Left renal cortex interstitium (tissue), 4 donors: Measurements from ENCODE around the gene LRP2. TPM values are rescaled to one million over a fixed set of nuclear protein-coding genes. Genes with fewer than 3 reads are reported as not detected.
"Not testable (repeated sequence)": the region's sequence is repeated elsewhere in the genome, so short reads cannot be mapped to it uniquely, and the experiment has no call there.

Experiments used
- DNase-seq, 4 donors: peaks; one replicate each; pipeline ENCODE4 v3.0.0-alpha.2; 2013; ENCODE audit warnings: low read depth in 4 of 4, low spot score in 2 of 4, missing footprints in 1 of 4
- polyA plus RNA-seq, 4 donors: library from polyadenylated mRNA; unstranded; fragments of 120-200 nt; gene quantifications; one replicate each; pipeline ENCODE4 v1.2.1, GENCODE V29; 2013; ENCODE audit not compliant: insufficient read length in 4 of 4

The LRP2 gene
- polyA plus RNA-seq, 4 donors, result 90.5 to 211 (median 153) TPM

DNA sequence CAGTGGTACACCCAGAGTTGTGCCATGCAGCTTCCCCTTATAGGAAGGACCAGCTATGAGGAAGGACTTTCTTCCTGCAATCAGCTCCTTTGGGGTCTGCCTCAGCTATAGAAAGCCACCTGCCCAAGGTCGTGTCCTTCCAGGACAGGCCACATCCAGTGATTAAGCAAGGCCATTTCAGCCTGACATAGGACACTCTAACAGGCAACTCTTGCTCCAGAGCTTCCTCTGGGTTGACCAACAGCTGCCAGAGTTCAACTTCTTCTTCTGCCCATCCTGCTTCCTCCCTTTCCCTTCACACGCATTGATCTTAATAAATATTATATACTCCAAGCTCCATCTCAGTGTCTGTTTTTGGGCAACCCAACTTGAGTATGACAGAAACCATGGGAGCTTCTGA, 12.8 kb downstream of the LRP2 start:
- DNase-seq, result no peak

DNA sequence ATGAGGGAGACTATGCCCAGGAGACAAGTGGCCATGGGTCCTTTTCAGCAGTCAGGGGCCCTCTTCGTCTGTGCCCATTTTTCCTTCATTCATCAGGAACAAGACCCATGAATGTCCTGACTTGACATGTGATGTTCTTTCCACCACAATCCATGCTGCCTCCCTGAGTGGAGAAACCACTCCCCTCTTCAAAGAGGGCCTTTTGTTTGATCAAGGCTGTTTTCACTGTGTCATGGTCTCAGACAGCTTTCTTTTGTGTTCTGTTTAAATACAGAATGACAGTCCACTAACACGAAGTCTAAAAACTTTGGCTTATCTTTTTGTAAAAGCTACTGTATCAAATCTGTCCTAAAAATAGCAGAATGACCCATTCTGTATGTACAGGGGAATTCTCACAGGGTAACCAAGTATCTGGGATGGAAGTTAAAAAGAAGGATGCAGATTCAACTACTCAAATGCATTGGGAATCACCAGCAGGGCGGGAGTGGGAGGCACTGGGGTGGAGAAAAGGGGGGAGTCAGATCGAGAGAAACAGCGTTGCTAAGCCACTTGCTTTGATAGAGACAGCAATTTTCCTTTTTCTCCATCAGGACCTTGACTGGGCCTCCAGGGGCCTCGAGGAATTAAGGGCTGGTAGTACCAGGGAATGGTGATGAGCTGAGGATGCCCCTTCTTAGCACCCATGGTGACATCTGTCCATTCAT, 13.9 kb downstream of the LRP2 start:
- DNase-seq, result no peak

DNA sequence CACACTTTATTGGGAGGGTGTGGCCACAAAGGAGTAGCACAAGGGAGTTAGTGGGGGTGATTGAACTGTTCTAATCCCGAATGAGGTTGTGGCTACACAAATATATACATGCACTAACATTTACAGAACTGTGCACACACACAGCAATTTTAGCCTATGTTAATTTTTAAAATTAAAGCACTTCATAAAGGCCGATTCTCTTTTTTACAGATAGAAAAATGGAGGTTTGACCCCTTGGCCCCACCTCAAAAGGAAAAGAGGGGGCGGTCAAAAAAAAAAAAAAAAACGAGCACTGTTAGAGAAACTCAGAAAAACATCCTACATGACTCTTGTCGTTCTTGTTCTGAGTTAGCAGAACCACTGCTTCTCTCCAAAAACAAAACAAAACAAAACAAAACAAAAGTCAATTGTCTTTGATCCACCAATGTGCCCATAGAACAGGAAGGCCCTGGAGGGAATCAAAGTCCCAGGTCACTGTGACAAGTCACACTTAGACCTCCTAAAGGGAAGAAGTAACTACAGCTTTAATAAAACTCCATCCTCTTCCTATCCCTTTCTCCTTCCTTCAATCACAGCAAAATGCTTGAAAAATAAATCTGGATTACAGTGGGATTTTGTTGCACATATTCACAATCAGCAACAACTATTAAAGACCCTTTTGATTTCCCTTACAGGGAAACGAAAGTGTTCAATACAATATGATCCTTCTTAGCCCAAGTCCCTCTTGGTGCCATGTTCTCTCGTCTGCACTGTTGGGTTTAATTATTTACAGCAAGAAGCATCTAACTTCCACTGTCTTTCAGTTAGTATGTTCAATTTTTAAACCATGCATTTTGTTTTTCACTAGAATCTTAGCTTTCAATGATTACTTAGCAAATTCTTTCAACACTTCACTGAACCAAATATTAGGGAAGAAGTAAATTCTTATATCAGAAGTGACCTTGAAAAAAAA, 16.6 kb downstream of the LRP2 start:
- DNase-seq, result no peak

DNA sequence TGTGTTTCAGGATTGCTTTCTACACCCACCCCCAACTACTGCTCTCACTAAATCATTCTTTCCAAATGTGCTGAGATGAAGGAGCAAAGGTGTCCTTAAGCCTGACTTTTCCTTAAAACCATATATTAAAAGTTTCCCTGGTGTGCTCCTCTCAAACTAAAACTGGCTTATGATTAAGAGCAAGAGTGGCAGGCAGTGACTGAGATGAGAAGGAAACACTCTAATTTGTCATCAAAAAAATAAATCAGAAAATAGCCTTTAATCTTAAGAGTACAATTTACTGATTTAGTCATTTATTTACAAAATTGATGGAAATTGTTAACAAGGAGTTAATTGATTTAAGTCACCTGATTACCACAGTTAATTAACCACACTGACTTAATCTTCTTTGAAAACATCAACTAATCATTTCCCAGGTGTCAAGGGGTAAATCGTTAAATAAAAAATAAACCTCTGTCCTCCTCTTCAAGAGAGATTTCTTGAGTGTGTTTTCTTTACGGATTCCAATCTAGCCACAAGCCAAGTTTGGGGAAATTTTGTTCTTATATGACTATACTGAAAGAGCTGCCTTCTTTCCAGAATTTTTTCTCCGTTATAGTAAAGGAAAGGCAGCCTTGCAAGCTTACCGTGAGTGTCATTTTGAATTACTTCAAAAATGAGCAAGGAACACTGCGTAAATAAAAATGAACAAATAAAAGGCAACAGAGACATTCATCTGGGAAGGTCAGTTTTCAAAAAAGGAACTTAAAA, 17.4 kb downstream of the LRP2 start:
- no peak for DNase-seq

DNA sequence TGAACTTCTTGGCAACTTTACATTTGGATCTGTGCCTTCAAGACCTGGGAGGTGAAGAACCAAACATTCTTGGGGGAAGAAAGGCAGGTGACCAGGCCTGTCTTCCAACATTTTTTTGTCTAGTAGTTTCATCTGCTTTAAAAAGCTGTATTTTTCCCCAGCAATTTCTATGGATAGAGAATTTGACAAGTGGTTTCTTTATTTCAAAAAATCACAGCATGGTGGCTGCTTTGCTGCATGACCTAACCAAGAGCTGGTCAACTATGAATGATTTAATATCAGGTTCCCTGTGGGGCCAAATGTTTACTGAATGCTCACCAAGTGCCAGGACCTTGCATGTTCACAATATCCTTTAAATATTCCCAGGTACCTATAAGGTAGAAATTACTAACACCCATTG, 19.1 kb downstream of the LRP2 start:
- no peak for DNase-seq

DNA sequence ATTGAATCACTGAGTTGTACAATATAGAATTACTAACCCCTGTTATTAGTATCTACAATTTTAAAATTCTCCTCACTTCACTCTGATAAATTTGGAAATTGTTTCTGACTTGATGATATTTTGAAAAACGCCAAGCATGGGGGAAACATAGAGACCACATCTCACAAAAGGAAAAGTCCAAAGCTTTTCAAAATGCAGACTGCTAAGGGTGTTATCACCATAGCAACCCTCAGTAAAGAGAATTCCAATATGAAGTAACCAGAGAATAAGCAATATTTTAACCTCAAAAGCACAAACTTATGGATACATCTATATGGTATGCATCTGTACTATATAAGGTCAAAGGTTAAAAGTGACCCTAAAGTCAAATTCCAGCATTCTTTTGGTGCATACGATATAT, 22.7 kb downstream of the LRP2 start:
- DNase-seq, result no peak

DNA sequence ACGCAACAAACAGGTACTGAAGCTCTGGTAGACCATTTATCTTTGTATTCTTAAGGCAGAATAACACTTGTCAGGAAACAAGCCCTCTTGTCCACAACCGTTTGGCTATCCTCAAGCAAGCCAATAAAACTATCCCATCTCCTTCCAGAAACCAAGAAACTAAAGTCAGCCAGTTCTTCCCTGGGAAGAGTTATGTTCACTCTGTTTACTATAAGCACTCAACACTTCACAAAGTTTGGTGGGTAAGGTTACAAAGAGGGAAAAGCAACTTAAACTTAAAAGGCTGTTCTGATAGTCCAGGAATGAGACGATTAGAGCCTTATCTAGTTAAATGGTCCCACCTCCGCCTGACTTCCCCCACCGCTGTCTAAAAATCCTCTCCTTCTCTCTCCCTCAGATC, 25.6 kb downstream of the LRP2 start:
- no peak for DNase-seq

DNA sequence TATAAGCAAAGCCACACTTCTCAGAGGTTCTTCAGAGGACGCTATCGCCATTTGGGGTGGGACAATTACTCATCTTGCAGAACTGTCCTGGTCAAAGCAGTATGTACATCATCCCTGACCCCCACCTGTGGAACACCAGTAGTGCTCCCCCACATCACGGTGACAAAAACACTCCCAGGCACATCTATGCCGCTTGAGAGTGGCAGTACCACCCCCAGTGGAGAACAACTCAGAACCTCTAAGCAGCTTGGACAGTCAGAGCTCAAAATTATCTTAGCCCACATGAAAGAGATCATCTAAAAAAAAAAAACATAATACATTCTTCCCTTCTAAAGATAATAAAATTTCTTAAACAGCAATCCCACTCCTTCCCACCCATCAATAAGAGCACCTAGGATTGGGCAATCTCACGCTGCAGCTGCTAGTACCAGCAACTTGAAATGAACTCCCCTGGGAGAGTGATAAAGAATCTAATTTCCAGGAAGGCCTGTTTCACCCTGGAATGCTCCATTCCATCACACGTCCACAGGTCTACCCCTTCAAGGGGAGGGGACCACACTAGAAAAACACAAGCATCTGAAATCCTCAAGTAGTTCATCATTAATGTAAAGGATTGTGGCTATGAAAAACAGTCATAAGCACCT, 31.7 kb downstream of the LRP2 start:
- DNase-seq, result no peak

DNA sequence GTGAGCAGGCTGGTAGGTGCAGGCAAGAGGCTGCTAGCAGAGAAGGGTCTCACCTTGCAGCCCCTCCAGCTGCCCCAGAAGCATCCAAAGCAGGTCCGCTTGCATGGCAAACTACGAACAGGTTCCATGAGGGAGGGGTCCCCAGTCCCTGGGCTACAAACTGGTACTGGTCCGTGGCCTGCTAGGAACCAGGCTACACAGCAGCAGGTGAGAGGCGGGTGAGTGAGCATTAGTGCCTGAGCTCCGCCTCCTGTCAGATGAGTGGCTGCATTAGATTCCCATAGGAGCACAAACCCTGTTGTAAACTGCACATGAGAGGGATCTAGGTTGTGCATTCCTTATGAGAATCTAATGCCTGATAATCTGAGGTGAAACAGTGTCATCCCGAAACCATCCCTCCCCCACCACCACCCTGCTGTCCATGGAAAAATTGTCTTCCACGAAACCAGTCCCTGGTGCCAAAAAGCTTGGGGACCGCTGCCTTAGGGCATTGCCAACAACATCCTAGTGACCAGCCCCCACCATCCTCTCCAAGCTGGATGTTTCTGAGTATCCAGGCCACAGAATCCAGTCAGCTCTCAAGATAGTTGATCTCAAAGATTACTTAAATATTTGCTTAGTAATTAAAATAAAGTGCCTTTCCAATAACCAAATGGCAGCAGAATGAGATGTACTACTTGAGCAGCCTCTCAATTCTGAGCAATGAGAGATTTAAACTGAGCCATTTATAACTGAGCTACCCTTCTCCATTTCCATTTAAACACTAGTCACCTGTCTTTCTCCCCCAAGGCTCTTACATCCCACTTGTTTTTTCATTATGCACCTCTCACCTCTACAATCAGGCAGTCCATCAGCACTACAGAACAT, 32.4 kb downstream of the LRP2 start:
- DNase-seq, result no peak

DNA sequence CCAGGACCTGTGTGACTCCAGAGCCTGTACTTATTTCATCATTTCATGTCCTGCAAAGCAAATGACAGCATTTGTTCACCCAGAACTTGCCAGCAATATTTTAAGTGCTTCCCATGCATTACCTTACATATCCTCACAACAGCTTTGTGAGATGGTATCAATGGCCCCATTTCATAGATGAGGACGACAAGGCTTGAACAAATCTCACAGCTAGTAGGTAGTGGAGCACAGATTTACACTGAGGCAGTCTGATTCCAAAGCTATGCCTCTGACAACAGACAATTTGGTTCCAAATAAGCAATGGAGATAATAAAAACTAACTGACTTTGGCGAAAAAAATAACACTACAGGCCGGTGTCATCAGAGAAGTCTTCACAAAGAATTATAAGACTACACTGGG, 33.5 kb downstream of the LRP2 start:
- no peak for DNase-seq

DNA sequence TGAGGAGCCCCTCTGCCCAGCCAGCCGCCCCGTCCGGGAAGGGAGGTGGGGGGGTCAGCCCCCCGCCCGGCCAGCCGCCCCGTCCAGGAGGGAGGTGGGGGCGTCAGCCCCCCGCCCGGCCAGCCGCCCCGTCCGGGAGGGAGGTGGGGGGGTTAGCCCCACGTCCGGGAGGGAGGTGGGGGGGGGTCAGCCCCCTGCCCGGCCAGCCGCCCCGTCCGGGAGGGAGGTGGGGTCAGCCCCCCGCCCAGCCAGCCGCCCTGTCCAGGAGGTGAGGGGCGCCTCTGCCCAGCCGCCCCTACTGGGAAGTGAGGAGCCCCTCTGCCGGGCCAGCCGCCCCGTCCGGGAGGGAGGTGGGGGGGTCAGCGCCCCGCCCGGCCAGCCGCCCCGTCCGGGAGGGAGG, 34.5 kb downstream of the LRP2 start:
- DNase-seq, result not testable (repeated sequence)

DNA sequence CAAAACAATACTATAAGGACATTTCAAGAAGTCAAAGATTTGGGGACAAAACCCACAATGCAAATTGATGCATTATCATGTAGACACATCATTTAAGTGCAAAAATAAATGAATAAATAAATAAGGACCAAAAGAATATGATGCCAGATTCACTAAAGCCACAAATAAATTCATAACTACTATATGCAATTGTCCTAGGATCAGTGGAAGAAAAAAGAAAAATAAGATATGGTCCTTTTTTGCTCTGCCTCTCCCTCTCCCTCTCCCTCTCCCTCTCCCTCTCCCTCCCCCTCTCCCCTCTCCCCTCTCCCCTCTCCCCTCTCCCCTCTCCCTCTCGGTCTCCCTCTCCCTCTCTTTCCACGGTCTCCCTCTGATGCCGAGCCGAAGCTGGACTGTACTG, 36.4 kb downstream of the LRP2 start:
- not testable (repeated sequence) for DNase-seq

DNA sequence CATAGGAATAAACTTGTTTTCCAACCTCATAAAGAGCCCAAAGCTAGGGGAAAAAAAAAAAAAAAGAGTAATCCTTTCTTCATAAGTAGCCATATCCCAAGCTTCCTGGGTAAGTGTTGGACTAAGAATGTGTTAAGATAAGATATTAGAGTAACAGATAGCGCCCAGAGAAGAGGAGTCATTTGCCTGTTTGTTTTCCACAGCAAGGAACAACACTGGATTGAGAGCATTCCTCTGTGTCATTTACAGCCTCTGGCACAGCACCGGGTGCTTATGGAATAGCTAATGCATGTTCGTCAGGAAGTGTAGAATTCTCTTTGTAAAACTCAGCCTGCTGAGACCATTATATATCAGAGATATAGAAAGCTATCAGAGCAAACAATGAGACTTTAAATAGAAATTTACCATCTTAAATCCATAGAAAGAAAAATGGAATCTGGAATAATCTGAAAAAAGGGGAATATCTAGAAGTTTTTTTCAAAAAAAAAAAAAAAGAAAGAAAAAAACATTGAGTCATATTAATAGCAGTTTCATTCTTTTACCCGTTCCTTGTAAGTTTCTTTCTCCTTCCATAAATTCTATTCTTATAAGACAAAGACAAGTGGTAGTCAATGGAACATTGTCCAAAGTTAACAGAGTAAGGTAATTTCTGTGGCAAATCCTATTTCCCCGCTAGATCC, 37.6 kb downstream of the LRP2 start:
- DNase-seq, result no peak

DNA sequence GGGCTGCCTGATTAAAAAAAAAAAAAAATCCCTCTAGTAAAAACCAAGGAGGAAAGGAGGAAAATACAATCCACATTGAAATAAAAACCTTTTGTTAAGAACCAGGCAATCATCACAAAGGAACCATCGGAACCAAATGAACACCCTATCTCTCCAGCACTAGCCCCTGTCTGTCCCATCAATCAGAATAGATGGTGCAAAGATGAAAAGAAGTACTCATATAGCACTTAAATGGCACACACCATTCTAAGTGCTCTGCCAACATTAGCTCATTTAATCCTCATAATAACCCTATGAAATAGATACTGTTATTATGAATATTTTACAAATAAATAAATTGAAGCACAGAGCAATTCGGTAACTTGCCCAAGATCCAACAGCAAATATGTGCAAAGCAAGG, 38.5 kb downstream of the LRP2 start:
- DNase-seq, result no peak

DNA sequence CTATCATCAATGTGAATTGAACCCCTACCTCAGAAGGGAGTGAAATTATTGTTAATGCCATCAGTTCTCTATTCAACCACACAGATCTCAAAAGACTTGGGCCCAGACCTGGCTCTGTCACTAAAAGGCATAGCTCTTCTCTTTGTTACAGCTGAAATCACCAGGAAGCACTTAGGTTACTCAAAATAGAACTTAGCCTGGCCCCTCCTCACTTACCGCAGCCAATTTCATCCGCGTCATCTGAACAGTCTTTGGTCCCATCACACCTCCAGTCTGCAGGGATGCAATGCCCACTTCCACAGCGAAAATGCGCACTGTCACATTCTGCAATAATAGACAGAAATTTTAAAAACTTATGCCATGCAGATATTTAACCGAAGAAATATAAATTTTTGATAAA, 41.8 kb downstream of the LRP2 start:
- DNase-seq, result no peak

DNA sequence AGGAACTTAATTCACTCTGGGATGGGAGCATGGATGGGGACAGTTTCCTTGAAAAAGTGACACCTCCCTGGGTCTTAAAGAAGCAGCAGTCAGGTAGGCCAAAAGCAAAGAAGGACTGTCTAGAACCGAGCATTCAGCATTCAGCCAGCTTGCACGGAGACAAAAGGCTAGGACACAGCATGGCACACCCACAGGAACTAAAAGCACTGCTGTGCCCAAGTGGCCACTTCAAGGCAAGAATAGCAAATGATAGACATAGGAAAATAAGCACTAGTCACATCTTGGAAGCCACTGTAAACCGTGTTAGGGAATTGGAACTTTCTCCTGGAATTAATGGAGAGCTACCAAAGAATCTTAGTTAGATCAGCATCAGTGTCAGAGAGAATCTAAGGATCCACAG, 47.0 kb downstream of the LRP2 start:
- no peak for DNase-seq

DNA sequence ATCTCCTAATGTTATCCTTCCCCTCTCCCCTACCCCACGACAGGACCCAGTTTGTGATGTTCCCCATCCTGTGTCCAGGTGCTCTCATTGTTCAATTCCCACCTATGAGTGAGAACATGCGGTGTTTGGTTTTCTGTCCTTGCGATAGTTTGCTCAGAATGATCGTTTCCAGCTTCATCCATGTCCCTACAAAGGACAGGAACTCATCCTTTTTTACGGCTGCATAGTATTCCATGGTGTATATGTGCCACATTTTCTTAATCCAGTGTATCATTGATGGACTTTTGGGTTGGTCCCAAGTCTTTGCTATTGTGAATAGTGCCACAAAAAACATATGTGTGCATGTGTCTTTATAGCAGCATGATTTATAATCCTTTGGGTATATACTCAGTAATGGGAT, 54.0 kb downstream of the LRP2 start:
- DNase-seq, result not testable (repeated sequence)

DNA sequence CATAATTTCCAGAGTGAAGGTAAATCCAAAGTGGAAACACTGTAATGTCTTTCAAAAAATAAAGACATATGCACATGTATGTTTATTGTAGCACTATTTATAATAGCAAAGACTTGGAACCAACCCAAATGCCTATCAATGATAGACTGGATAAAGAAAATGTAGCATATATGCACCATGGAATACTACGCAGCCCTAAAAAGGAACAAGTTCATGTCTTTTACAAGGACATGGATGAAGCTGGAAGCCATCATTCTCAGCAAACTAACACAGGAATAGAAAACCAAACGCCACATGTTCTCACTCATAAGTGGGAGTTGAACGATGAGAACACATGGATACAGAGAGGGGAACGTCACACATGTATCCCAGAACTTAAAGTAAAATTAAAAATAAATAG, 57.6 kb downstream of the LRP2 start:
- DNase-seq, result not testable (repeated sequence)

DNA sequence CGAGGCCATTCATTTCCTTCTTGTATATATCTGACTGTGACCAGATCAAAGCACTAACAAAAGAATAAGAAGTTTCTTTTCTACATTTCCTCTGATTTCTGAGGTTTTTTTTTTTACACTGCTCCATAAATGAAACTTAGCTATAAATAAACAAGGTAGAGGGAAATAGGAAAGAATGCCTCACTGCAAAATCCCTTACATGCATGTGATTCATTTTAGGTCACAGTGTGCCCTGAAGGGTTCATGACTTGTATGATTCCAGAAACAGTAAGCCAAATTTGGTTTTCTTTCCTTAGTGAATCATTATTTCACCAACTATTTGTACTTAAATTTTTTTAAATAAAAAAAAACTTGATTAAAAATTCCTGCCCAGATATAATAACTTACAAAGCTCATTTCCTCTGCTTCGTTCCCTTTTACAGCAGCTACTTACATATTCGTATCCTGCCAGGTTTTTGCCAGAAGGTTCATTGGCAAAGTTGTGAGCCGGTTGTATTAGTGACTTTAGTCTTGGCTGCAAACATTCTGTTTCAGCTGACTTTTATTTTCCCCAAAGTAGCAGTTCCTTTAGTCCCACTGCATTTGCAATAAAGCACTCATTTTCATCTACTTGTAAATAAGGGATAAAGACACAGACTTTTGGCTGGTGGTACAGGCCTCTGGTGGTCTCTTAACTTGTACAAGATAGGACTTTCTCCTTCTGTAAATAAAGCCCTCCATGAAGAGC, 58.6 kb downstream of the LRP2 start:
- DNase-seq, result no peak
